GM12873 (cell line): ENCODE data around the gene UNC79.

Source experiments
- CTCF ChIP-seq: IDR thresholded peaks from 2 replicates; pipeline ENCODE4 v1.5.1; 2012; ENCODE audit warnings: low read depth, mild to moderate bottlenecking, moderate library complexity, low read length, control low read depth; ENCODE audit not compliant: insufficient read depth; ENCODE audit errors: missing control alignments

The UNC79 gene

GRCh38 chr14:93729993-93730392, 299.3 kb downstream of the UNC79 start:
- no peak for TF ChIP-seq CTCF

- TF ChIP-seq CTCF, result no peak
Observed at GRCh38 chr14:93731753-93732152, 301.0 kb downstream of the UNC79 start.

GRCh38 chr14:93732524-93732923, 301.8 kb downstream of the UNC79 start:
- no peak for TF ChIP-seq CTCF

GRCh38 chr14:93733231-93733630, 302.5 kb downstream of the UNC79 start:
- TF ChIP-seq CTCF, result no peak

- no peak for TF ChIP-seq CTCF
Observed at GRCh38 chr14:93733631-93734030, 302.9 kb downstream of the UNC79 start.

- no peak for TF ChIP-seq CTCF
Observed at GRCh38 chr14:93734086-93734822, 303.5 kb downstream of the UNC79 start.

GRCh38 chr14:93735206-93735605, 304.5 kb downstream of the UNC79 start:
- no peak for TF ChIP-seq CTCF
